Bronchial epithelial cell (primary cell): Measurements from ENCODE around the gene PPP3CA. TPM values are rescaled to one million over a fixed set of nuclear protein-coding genes. Genes with fewer than 3 reads are reported as not detected.
A peak's percentile ranks its signal among the peaks of the same experiment; 100 is the strongest.

Source experiments
- DNase-seq: peaks from one replicate; pipeline ENCODE4 v3.0.0-alpha.2; 2010; ENCODE audit warnings: low read depth
- FAIRE-seq: peaks from 2 replicates; lab custom pipeline; 2011; peaks lifted over from hg19 to GRCh38; lab: Jason Lieb, UNC
- H3K27me3 ChIP-seq: 2 replicates; pipeline ENCODE4 v1.5.1; 2011; ENCODE audit warnings: low read length; ENCODE audit not compliant: control insufficient read depth, insufficient read depth
- H3K36me3 ChIP-seq: 2 replicates; pipeline ENCODE4 v1.5.1; 2011; ENCODE audit warnings: low read length; ENCODE audit not compliant: control insufficient read depth, insufficient read depth
- H3K4me3 ChIP-seq: 2 replicates; pipeline ENCODE4 v1.5.1; 2011; ENCODE audit warnings: mild to moderate bottlenecking, low read depth, low read length, control low read depth
- CTCF ChIP-seq: IDR thresholded peaks from 2 replicates; pipeline ENCODE4 v1.5.1; 2011; ENCODE audit warnings: mild to moderate bottlenecking, moderate library complexity, low read length, control low read depth, inconsistent platforms; ENCODE audit not compliant: insufficient read depth, severe bottlenecking
- total RNA-seq: library from RNA; depleted of rRNA; stranded (reverse); fragments of >200 nt; gene quantifications from 2 replicates; pipeline ENCODE4 v1.2.1, GENCODE V29; 2014

Gene PPP3CA
- total RNA-seq, 1 donor from 2014 or later = 48.2 TPM

GRCh38 chr4:101191302-101192098 lies 155.8 kb downstream of the PPP3CA start:
- H3K4me3 ChIP-seq = no peak overlapping the region
- DNase-seq (no peak), FAIRE-seq (peak; percentile 13)

GRCh38 chr4:101190751-101191150 lies 156.6 kb downstream of the PPP3CA start:
- FAIRE-seq (no peak), DNase-seq (no peak)
- no peaks in the 10 kb centered on the region for H3K36me3 ChIP-seq
- TF ChIP-seq CTCF = no peak
- H3K4me3 ChIP-seq = no peak overlapping the region
- H3K27me3 ChIP-seq = no peaks in the 10 kb centered on the region

More at GRCh38 chr4:101191302-101192098, 155.8 kb downstream of the PPP3CA start:
- TF ChIP-seq CTCF = no peak
- Histone ChIP-seq H3K27me3 (no peaks in the 10 kb centered on the region), H3K36me3 (no peaks in the 10 kb centered on the region)

- no peaks in the 10 kb centered on the region for H3K36me3 ChIP-seq
- FAIRE-seq (no peak), DNase-seq (no peak)
- H3K4me3 ChIP-seq = no peak overlapping the region
- TF ChIP-seq CTCF = no peak
- no peaks in the 10 kb centered on the region for H3K27me3 ChIP-seq
Measured at GRCh38 chr4:101188906-101189305, 158.4 kb downstream of the PPP3CA start.

GRCh38 chr4:101187841-101188240 lies 159.5 kb downstream of the PPP3CA start:
- TF ChIP-seq CTCF = peak; percentile 29
- FAIRE-seq (no peak), DNase-seq (peak; percentile 38)
- Histone ChIP-seq H3K4me3 (no peak overlapping the region), H3K36me3 (no peaks in the 10 kb centered on the region), H3K27me3 (no peaks in the 10 kb centered on the region)

GRCh38 chr4:101186567-101187184 lies 160.7 kb downstream of the PPP3CA start:
- Histone ChIP-seq H3K36me3 (no peaks in the 10 kb centered on the region), H3K27me3 (no peaks in the 10 kb centered on the region), H3K4me3 (no peak overlapping the region)
- no peak for TF ChIP-seq CTCF
- no peak for DNase-seq
- no peak for FAIRE-seq

- no peaks in the 10 kb centered on the region for H3K36me3 ChIP-seq
- no peak for DNase-seq
- TF ChIP-seq CTCF = no peak
- H3K27me3 ChIP-seq = no peaks in the 10 kb centered on the region
- H3K4me3 ChIP-seq = no peak overlapping the region
- no peak for FAIRE-seq
Measured at GRCh38 chr4:101184668-101185067, 162.7 kb downstream of the PPP3CA start.
